Tracheal epithelial cell (primary cell): ENCODE data around the gene ZNF584. TPM values are rescaled to one million over a fixed set of nuclear protein-coding genes. Genes with fewer than 3 reads are reported as not detected.

ENCODE experiments used
- total RNA-seq: library from RNA; depleted of rRNA; stranded (reverse); fragments of >200 nt; gene quantifications from 2 replicates; pipeline ENCODE4 v1.2.1, GENCODE V29; 2014

Gene ZNF584
- total RNA-seq, result 10.6 and 10.9 TPM in 2 replicates

DNA sequence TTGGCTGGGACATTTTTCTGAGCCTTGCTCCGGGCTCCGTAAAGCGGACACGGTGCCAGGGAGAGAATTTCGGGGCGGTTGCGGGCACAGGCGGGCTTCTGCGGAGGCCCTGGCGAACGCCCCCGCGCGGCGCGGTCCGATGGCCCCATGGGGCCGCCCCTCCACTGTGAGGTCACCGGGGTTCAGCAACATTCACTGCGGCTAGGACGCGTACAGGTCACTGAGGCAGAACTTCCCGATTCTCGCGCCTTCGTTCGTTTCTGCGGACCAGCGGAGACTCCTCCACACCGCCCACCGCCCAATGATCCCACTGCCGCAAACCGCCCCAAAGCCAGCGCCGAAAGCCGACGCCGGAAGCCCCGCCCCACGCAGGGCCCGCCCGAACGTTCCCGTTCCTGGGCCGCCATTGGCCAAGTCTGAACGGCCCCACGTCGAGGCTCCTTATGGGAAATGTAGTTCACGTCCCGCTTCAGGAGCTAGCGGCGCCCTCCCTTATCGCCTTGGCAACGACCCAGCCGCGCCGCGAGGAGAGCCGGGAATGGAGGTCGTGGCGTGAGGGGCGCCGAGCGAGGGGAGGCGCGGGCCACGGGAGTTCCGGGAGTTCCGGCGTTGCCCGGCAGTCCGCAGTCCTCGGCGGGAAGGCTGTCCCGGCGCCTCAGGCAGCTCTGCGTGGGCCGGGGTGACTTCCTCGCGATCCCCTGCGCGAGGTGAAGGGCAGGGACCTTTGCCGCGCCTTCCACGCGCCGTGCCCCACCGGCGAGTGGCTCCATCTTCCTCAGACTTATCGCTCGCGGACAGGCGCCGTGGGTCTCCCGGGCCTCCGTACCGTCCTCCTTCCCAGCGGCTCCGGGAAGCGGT lies at the start of gene ZNF584:
Gene ZNF584 (plus strand): TSS at position 498 of the 858 bp plus-strand sequence. CDS start 499 bp downstream, outside the sequence.

DNA sequence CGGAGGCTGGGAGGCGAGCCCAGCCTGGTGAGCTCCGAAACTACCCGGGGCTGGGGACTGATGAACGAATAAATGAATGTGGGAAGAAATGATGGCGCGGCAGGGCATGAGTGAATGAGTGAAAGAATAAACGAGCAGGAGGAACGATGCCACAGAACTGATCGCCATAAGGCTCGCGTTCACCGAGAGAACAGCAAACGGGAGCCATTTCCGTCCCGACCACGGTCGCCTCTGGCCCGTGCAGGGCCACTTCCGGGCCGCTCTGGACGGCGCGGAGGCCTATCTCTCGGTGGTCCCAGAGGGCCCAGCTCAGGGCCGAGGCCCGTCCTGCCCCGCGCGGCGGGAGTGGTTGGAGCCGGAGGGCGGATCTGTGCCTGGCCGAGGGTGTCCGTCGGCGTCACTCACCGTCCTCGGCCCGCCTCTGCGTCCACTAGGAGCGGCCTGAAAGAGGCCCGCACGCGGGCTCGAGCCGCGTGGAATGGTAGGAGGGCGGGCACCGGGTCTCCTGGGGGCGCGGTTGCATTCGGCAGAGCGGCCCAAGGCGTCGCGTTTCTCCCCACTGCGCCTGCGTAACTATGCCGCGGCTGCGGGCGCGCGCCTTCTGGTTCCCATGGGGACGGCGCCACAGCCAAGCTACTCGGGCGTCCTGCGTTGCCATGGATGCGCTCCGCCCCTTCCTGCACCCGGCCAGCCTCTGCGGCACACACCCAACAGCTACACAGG lies 46.0 kb upstream of the ZNF584 start, which contains the start of gene ZNF497:
Gene ZNF497 (minus strand): TSS at position 480 of the 723 bp plus-strand sequence. CDS start 5,116 bp downstream, outside the sequence.

DNA sequence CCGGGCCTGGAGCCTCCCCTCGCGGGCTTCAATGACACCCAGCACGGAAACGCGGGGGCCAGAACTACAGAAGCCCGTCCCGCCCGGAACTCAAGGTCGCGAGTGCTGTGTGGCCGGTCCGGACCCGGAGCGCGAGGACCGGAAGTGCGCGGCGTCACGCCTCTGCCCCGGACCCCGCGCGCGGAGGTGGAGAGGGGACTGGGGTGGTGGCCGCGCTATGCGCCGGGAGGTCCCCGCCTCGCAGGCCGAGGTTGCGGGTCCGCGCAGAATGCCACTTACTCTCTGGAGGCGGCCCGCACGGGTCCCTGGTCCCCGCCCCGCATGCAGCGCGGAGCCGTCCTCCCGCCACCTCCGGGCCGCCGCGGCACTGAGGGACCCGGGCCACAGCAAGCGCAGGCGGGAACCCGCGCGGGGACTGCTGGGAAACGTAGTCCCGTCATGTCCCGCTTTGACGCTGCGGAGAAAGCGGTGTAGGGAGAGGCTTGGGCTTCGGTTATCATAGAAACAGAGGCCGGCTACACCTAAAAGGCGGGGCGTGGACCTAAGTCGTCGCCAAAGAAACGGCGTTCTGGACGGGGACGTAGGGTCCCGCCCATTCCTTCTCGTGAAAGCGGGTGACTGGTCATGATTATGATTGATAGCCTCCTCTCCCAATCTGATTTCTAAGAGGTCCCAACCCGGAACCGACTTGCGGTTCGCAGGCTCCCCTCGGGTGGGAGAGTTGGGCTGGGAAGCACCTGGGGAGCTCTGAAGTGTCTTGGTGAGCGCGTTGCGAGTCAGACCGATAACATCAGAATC lies 27.6 kb upstream of the ZNF584 start, which contains the start of gene ZNF837:
Gene ZNF837 (minus strand): TSS at position 369 of the 798 bp plus-strand sequence. CDS start 11,698 bp downstream, outside the sequence.

DNA sequence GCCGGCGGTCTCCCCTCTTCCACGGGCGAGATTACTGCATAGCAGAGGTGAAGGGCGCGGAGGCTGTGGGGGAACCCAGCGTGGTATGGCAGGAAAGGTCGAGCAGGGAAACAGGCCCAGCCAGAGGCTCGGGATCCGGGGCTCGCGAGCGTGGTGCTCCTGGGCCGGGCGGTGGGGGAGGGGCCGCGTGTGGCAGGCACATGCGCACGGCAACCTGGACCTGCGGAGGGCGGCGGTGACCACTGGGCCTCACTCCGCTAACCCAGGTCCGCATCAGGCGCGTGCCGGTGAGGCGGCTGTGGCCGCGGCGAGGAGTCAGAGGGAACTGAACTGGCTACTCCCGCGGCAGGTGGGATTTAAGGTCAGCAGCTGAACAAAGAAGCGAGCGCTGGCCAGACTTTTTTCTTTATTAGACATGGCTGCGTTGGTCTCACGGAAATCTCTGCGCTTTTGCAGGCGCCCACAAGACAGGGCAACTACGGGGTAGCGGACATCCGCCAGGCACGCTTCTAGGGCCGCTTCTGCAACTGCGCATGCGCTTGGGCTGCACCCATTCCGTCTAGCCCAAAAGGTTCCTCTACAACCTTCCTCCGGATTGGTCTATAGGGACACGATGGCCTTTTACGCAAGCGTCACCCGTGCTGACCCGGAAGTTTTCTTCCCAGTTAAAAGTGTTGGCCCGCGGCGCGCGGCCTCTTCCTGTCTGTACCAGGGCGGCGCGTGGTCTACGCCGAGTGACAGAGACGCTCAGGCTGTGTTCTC lies 21.7 kb upstream of the ZNF584 start, which contains the start of gene RPS5:
Gene RPS5 (plus strand): TSS at position 694 of the 762 bp plus-strand sequence. CDS start 869 bp downstream, outside the sequence.

DNA sequence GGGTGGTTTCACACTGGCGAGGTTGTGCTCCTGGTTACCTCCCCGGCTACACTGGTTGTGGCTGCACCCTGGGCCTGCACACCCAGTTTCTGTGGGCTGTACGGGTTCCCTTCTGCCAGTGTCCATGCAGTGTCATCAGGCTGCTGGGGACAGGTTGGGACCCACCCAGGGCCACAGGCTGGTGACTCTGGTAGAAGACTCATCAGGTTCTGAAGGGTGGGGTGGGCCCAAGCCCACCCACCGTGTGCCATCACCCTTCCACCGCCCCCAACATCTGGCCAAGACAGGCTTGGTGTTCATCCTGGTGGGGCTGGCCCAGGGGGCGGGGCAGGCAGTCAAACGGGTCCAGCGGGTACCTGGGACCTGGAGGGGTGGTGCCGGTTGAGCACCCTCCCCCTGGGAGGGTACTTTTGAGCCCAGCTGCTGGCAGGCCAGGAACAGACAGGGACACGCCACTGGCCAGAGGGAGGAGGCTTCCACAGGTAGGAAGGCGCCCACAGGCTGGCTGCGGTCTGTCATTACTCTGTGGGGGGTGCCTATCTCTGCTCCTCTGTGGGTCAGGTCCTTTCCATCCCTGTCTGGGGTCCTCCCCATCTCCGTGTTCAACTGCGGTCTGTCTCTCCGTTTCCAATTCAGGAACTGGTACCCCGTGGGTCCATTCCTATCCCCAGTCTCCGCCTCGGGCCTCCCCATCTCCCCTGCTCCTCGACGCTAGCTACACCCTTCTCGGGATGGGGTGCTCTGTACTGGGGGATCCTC lies 13.1 kb upstream of the ZNF584 start, which contains the start of gene RNF225:
Gene RNF225 (plus strand): TSS at position 437 of the 759 bp plus-strand sequence. CDS start 434 bp downstream, outside the sequence.

DNA sequence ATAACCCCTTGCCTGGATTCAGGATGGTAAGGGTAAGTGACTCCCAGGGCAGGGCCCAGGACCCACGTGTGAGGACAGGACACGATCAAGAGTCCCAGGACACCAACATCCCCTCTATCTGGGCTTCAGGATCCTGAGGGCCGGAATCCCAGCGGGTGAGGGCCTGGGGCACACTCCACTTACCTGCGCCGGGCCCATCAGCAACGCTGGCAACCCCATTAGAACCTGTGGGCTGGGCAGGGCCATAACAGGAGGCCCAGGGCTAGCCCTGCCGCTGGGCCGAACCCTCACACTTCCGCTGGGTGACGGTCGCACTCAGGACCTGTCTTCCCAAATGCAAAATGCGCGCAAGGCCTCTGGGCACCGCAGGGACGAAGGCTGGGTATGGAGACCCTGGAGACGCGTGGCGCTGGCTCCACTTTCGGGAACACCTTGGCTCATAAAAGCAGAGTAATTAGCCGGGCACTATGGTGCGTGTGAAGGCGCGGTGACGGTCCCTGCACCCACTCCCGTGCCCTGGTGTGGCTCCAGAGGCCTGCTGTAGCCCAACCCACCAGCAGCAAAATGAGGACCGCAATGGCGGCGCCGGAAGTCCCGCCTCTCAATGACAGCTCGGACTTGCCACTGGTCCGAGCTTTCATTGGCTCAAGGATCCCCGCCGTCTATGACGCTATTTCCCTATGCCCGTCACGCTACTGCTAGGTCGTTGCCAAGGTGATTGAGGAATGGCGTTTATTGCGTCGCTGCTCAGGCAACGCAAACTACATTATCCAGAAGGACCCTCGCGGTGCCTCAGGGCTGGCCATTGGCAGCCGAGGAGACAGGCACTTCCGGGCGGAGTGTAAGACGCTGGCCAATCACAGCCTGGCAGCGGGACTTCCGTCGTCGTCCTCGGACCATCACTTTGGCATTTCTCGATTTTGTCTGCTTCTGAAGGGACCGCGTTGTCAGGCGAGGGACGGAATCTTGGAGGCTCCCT lies 31.4 kb downstream of the ZNF584 start, which contains the start of gene ZNF132:
Gene ZNF132 (minus strand): TSS at position 578 of the 979 bp plus-strand sequence. CDS start 332 bp downstream, at position 246.

DNA sequence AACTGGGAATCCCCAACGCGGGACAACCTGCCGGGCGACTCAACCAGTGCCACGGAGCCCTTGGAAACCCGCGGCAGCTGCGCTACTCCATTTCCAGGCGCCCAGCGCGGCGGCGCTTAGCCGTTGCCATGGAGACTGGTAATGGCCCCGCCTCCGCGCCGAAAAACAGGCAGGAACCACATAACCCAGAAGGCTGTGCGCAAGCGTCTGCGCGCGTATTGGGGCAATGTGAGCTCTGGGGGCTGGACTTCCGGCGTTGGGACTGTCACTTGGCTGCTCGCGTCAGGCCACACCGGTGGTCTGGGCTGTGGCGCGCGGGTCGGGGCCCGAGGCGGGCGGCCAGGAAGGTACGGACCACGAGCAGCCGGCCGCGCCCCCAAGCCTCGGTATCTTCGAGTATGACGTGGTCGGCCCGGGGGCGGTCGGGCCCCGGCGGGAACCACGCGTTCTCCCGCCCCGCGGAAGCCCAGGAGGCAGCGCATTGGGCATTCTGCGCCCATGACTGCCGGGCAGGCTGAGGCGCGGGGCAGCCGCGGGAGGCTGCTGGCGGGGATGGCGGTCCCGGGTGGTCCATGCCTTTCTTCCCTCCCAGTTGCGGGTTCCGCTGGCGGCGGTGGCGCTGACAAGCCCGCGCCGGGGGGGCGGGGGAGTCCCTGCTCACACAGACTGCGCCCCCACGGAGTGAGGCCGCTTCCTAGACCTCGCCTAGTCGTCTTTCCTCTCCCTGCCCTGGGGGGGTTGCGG lies 43.1 kb downstream of the ZNF584 start, which contains the start of gene ZNF324B:
Gene ZNF324B (plus strand): TSS at position 265 of the 744 bp plus-strand sequence. CDS start 2,080 bp downstream, outside the sequence.

DNA sequence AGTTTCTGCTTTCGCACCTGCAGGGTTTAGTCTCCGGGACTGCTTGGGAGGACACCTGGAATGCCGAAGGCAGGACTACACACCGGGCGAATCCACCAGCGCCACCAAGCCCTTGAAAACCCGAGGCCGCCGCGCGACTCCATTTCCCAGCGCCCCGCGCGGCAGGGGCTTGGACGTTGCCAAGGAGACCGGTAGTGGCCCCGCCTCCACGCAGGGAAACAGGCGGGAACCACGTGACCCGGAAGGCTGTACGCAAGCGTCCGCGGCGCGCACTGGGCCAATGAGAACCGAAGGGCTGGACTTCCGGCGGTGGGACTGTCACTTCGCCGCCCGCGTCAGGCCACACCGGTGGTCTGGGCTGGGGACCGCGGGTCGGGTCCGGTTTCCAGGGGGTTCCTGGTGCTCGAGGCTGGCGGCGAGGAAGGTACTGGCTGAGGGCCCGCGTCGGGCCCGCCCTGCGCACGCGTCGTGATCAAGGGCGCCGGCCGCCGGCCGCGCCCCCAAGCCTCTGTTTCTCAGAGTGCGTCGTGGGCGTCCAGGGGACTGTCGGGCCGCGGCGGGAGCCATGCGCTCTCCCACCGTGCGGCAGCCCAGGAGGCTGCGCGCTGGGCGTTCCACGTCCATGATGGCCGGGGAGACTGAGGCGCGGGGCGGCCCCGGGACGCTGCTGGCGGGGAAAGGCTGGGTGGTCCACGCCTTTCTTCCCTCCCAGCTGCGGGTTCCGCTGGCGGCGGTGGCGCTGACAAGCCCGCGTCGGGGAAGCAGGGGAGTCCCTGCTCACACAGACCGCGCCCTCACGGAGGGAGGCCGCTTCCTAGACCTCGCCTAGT lies 58.5 kb downstream of the ZNF584 start, which contains the start of gene ZNF324:
Gene ZNF324 (plus strand): TSS at position 321 of the 830 bp plus-strand sequence. CDS start 2,106 bp downstream, outside the sequence.

Other genes starting within 250 kb of the ZNF584 start
- gene ZNF274, start 225.6 kb upstream of the ZNF584 start, total RNA-seq, result 25.8 and 30.3 TPM in 2 replicates
- 58.0 and 70.1 TPM in 2 replicates for gene ZNF544, start 179.7 kb upstream of the ZNF584 start, total RNA-seq
- 3.9 and 4.3 TPM in 2 replicates for gene ZNF8, start 129.7 kb upstream of the ZNF584 start, total RNA-seq
- gene ERVK3-1, start 103.3 kb upstream of the ZNF584 start, total RNA-seq, result 25.8 and 30.4 TPM in 2 replicates
- 2.2 and 2.6 TPM in 2 replicates for gene ZSCAN22, start 81.7 kb upstream of the ZNF584 start, total RNA-seq
- 4.8 TPM in 1 of 2 replicates, not detected in the other for gene A1BG, start 55.2 kb upstream of the ZNF584 start, total RNA-seq
- gene ZNF497, start 45.9 kb upstream of the ZNF584 start, total RNA-seq, result 1.9 and 2.1 TPM in 2 replicates
- 1.9 and 6.6 TPM in 2 replicates for gene ZNF837, start 27.6 kb upstream of the ZNF584 start, total RNA-seq
- gene RPS5, start 21.4 kb upstream of the ZNF584 start, total RNA-seq, result 3,310 and 4,284 TPM in 2 replicates
- gene RNF225, start 13.0 kb upstream of the ZNF584 start, total RNA-seq, result 0.48 and 3.0 TPM in 2 replicates
- 4.0 and 5.5 TPM in 2 replicates for gene ZNF132, start 31.5 kb downstream of the ZNF584 start, total RNA-seq
- gene ZNF324B, start 43.0 kb downstream of the ZNF584 start, total RNA-seq, result 8.1 and 10.4 TPM in 2 replicates
- 8.3 and 15.4 TPM in 2 replicates for gene ZNF324, start 58.4 kb downstream of the ZNF584 start, total RNA-seq
- 4.3 and 4.7 TPM in 2 replicates for gene ZNF446, start 67.7 kb downstream of the ZNF584 start, total RNA-seq
- 7.5 and 11.1 TPM in 2 replicates for gene SLC27A5, start 103.3 kb downstream of the ZNF584 start, total RNA-seq
- 3.6 and 4.7 TPM in 2 replicates for gene ZBTB45, start 111.2 kb downstream of the ZNF584 start, total RNA-seq
- 301 and 311 TPM in 2 replicates for gene TRIM28, start 135.4 kb downstream of the ZNF584 start, total RNA-seq
- 92.1 and 101 TPM in 2 replicates for gene CHMP2A, start 146.5 kb downstream of the ZNF584 start, total RNA-seq
- 39.2 and 72.8 TPM in 2 replicates for gene UBE2M, start 150.0 kb downstream of the ZNF584 start, total RNA-seq
- gene MZF1, start 164.7 kb downstream of the ZNF584 start, total RNA-seq, result 9.9 and 19.0 TPM in 2 replicates